GM19395 (cell line): Measurements from ENCODE around the gene CEP128.
A peak's percentile ranks its signal among the peaks of the same experiment; 100 is the strongest.
"Not testable (repeated sequence)": the region's sequence is repeated elsewhere in the genome, so short reads cannot be mapped to it uniquely, and the experiment has no call there.

ENCODE experiments used
- ATAC-seq: cut with Tn5 transposase; IDR thresholded peaks from one replicate; pipeline ENCODE4 v1.9.1; 2021; ENCODE audit warnings: mild to moderate bottlenecking, moderate library complexity; ENCODE audit not compliant: unreplicated experiment

The CEP128 gene

DNA sequence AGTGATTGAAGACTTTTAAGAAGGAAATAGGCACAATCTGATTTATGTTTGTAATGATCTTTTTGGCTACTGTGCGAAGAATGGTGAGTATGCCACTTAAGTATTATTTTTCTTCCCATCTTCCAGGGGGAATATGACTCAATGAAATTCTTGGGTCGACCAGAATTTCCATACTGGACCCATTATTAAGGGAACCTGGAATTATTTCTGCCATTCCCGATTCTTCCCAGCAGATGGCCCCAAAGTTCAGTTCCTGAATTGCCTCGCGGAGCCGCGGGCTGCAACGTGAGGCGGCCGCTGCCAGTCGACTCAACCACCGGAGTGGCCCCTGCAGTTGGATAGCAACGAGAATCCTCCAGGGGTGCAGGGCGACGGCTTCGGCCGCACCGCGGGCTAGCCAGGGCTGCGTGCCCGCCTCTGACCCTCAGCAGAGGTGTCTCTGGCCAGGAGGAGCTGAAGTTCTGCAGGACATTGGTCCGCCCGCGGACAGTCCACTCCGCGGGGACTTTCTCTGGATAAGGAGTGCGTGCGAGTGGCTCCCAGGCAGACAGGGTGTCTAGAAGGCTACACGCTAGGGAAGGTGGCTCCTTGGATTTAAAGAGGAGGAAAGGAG lies 13.3 kb upstream of the CEP128 start:
- ATAC-seq, result peak; percentile 15

DNA sequence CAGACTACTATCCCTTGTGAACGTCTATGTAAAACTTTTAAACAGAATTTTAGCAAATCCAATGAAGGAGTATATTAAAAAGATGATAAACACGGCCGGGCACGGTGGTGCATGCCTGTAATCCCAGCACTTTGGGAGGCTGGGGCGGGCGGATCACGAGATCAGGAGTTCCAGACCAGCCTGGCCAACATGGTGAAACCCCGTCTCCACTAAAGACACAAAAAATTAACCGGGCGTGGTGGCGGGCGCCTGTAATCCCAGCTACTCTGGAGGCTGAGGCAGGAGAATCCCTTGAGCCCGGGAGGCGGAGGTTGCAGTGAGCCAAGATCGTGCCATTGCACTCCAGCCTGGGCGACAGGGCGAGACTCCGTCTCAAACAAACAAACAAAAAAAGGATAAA lies 11.7 kb upstream of the CEP128 start:
- not testable (repeated sequence) for ATAC-seq

DNA sequence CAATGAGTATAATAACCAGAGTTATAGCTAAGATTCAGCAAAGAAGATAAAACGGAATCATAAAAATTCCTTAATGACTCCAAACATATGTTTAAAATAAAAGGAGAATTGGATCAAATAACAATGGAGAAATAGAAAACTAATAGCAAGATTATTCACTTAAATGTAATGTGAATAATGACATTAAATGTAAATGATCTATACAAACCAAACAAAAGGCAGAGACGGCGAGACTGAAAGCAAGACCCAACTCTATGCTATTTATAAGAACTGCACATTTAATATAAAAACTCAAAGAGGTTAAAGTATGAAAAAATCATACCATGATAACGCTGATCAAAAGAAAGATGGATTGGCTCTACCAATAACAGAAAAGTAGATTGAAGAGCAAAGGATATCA lies 10.0 kb upstream of the CEP128 start:
- ATAC-seq, result no peak

DNA sequence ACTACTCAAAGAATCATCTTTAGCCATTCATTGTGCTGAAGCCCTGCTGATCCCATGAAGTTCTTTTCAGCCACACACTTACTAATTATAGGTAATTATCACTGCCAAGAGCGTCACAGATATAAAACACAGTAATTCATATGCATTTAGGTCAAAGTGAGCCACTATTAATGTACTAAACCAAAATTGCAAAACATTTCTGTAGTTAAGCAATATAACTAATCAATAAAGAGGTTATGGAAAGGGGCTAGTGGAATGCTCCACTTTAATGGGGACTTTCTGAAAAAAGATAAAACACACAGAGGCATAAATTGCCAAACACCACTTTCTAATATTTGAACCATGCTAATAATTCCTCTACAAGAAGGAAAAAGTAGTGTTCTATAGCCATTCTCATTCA lies 6.8 kb upstream of the CEP128 start:
- ATAC-seq, result no peak

DNA sequence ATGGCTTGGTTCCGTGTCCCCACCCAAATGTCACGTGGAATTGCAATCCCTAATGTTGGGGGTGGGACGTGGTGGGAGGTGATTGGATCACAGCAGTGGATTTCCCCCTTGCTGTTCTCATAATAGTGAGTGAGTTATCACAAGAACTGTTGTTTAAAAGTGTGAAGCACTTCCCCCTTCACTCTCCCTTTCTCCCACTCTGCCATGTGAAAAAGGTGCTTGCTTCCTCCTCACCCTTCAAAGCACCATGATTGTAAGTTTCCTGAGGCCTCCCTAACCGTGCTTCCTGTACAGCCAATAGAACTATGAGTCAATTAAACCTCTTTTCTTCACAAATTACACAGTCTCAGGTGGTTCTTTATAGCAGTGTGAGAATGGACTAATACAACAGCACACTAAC lies 5.3 kb upstream of the CEP128 start:
- ATAC-seq, result no peak

DNA sequence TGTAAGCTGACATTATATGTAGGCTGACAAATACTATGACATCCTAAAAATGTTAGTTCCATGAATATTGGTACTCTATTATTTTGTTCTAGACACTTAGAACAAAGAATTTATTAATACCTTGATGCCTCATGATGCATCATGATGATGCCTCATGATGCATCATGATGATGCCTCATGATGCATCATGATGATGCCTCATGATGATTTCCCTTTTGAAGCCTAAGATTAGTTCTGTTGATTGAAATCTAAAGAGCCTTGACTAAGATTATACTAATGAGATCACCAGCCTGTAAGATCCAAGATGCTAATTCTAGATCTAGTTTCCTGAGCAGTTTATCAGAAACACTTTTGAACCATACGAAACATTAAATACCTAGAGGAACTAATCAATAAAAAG lies 4.6 kb upstream of the CEP128 start:
- ATAC-seq, result no peak

DNA sequence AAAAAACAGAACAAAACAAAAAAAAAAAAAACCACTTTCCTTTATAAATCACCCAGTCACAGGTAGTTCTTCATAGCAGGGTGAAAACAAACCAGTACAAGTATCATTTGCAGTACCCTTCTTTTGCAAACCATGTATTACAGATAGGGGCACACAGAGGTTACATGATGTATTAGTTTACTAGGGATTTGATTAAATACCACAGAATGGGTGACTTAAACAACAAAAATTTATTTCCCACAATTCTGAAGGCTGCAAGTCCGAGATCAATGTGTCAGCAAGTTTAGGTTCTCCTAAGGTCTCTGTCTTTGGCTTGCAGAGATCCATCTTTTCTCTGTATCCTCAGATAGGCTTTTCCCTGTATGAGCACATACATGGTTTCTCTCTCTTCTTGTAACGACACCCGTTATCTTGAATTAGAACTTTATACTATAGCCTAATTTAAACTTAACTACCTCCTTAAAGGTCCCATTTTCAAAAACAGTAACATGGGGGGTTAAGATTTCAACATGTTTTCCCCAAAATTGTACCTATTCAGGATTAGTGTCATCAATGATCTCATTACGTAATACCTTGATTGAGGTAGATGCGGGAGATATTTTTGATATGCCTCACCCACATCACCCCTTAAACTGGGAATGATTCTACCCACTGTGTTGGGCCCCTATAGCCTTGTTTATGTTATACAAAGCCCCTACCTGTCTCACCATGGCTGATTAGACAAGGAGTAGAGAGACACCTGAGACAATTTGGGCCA lies 3.5 kb upstream of the CEP128 start:
- ATAC-seq, result no peak

DNA sequence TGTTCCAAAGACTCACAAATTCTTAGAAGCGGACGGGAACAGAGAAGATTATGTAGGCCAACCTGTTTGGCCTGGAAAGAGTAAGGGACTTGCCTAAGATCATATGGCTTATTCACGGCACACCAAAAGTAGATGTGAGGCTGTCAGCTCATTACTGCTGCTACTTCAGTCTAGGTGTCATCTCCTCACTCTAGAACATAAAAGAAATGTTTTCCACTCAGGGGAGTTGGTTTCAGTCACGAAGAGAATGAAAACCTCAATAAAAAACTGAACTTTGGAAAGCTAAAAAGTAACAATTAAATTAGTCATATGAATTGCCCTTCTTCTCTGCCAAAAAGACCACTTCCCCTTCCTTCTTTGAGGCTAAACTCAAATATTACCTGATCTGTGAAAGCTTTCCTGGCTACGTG lies 658 bp upstream of the CEP128 start:
- peak; percentile 31 for ATAC-seq

DNA sequence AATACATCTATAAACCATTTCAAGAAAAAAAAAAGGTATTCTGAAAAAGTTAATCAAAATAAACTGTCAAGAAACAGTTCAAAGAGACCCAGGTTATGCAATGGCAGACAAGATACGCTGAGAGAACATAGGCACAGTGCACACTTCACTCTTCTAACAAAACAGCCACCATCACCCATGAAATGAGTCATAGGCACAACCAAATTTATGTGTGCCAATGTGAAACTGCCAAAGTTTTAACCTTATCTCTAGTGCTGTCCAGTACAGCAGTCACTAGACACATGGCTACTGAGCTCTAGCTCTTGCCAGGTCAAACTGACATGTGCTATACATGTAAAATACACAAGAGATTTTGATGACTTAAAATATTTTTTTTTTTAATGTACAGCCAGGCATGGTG lies 1.4 kb downstream of the CEP128 start:
- ATAC-seq, result peak; percentile 23

DNA sequence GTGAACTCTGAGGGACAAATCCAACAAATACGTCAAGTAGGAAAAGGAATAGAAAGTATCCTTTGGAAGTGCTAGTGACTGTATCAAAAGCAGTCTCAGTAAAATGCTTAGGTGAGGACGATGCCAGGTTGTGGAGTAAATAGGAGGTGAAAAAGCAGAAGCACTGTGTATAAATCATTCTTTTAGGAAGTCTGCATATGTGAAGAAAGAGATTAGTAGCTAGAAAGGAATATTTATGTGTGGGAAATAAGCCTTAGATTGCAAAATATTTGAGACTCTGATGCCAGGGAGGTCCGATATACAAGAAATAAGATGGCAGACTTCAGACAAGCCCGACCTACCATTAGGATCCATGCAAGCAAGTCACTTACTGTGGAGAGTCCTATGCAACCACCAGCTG lies 7.9 kb downstream of the CEP128 start:
- no peak for ATAC-seq

DNA sequence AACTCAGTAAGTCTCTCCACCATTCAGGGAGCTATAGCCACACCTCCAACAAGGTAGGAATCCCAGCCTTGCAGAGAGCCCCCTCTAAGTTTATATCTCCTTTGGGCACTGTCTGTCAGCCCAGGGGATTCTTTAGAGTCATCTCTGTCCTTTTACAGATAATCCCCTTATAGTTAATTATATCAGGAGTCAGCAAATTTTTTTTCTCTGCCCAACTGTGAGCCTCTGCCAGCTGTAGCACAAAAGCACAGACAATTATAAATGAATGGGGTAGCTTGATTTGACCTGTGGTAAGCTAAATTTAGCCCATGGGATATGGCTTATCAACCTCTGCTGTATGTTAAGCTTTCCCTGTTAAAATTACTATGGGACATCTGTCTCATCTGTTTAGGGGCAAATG lies 8.3 kb downstream of the CEP128 start:
- ATAC-seq, result no peak

DNA sequence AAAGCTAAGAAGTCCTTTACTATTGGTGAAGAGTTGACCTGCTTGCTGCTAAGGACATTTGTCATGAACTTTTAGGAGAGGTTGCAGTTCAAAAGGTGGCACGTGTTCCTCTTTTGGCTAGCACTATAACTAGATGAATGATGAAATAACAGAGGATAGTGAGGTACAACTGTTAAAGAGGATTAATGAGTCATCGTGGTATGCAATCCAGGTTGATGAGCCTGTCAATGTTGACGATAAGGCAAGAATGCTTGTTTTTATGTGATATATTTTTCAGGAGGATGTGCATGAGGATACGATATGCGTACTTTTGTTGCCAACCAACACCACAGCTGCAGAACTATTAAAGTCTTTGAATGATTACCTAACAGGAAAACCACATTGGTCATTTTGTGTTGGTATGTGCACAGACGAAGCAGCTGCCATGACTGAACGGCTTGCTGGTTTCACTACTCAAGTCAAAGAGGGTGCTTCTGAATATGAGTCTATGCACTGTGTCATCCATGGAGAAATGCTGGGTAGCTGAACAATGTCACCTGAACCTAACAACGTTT lies 10.6 kb downstream of the CEP128 start:
- ATAC-seq, result peak; percentile 98

DNA sequence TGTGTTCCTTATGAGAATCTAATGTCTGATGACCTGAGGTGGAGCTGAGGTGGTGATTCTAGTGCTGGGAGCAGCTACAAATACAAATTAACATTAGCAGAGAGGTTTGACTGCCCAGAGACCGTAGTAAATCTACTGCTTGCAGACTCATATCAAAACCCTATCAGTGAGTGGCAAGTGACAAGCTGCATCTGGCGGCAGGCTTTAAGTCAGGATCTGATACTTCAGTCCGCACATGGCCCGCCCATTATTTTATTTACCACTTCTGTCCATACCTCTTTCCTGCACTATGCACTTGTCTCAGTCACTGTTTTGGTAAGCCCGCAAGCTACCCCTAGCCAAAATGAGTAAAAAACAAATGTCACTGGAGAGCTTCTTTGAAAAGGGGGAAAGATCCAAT lies 11.4 kb downstream of the CEP128 start:
- no peak for ATAC-seq

DNA sequence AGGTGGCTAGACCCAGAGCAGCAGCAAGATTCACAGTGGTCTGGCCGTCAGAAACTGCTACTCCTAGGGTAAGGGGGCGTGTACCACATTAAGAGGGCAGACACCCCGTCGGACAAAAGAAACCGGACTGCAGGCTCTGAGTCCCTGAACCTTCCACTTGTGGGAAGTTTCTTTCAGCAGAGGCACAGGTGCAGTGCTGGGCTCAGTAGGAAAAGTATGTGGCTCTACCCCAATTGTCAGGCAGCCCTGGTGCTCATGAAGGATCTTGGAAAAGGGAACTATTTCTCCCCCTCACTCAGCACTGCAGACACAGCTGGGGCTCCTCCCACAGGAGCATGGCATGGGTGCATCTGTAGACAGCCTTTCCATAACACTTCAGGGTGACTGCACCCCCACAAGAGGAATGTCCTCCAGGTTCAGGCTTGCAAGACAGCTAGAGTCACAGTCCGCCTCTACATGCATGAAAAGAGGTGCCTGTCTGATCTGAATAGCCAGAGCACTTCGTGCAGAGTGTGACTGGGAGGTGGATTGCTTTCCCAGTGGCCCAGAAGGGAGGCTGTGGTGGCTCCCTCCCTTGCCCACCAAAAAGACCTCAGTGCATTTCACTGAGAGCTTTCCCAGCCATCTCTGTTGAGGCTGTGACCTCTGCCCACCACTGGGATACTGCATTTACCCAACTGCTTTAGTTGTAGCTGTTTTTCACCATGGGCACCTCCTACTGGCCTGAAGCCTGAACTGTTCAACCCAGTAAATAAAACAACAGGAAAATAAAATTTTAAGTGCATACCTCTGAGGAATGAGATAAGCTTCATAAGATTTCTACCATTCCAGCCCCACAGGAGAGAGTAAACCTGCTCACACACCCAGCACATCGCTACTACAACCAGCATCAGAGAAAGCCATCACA lies 14.2 kb downstream of the CEP128 start:
- no peak for ATAC-seq

DNA sequence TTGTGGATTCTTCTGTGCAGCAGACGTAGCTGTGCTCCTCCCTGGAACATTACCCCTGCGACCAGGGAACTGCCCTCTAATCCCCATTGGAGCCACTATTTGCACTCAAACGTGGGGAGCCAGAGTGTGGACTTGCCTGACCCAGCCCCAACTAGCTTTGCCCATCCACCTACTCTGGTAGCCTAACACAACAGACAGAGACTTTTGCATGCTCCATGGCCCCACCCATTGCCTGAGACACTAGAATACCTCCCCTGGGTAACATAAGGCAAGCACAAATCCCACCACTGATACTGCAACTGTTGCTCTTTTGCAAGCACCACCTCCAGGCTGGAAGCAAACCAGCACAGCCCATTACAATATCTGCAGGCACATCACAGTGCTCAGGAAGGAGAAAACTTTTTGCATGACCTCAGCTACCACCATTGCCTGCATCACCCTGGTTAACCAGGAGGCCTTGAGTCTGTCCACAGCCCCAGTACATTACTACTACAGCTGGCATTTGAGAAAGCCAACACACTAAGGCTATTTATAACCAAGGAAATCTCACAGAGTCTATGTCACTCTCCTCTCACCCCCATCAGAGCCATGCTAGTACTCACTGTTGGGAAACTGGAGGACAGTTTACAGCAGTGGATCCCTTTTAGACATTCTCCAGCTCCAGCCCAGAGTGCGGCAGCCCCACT lies 15.0 kb downstream of the CEP128 start:
- no peak for ATAC-seq

DNA sequence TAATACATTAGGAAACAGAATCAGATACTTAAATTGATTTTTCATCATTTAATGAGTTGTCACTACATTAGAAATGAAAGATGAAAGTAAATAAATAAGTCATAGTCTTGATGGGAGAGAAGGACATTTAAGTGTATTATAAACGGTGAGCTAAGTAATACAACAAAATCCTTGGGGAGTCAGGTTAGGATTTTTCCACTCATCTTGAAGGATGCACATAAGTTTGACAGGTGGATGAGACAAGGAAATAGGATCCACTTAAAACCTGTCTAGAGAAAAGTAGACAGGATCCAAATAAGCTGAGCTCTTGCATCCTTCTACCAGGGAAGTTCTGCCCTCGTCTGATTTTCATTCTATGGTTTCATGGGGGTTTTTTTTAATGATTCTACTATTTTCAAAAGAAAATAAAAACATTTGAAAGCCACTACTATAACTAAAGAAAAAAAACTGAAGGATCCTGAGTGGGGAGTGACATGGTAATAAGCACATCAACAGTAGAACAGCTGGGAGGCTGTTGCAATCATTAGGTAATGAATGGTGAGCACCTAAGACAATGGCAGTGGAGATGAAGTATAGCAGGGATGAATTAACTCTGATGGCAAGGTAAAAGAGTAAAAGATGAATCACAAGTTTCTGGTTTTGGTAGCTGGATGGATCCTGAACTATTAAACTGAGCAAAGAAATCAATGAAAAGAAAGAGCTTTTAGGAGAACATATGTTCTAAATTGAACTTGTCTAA lies 17.0 kb downstream of the CEP128 start:
- no peak for ATAC-seq

DNA sequence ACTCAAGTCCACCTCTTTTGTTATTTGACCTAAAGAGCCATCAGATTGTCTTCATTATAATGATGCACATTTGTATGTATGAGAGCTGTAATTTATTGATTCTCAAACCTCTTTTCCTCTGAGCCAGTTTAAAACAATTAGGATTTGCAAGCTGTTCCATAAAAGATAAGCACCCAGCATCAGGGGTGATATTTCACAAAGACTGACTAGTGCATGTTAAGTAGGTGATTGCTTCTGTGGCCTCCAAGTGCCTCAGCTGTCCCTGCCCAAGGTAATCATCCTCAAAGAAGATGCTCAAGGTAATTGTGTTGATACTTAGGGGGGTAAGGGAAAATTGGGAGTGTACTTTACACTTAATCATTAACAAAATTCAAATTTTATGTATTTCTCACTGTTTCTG lies 18.2 kb downstream of the CEP128 start:
- no peak for ATAC-seq

DNA sequence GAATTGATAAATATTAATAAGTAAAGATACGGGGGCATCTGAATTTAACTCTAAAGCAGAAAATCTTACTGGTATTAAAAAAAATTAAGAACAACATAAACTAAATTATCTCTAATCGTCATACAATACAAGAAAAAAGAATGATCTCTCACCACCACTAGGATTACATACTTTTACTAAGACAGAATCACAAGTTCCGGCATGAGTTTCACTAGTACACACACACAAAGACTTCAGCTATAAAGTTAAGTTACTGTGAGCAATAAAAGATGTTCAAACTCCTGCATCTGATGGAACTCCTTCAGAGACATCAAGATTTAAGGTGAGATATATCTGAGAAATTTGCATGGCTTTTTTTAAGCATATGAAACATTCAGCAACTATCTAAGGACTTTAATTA lies 21.9 kb downstream of the CEP128 start:
- no peak for ATAC-seq

DNA sequence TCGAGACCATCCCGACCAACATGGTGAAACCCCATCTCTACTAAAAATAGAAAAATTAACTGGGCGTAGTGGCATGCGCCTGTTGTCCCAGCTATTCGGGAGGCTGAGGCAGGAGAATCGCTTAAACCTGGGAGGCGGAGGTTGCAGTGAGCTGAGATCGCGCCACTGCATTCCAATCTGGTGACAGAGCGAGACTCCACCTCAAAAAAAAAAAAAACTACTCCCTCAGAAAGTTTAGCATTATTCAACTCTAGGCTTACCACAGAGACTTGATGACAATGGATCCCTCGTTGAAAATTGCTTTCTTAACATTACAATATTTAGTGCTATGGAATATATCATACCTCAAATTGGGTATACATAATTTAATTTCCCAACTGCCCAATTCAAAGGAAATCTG lies 29.5 kb downstream of the CEP128 start:
- not testable (repeated sequence) for ATAC-seq

DNA sequence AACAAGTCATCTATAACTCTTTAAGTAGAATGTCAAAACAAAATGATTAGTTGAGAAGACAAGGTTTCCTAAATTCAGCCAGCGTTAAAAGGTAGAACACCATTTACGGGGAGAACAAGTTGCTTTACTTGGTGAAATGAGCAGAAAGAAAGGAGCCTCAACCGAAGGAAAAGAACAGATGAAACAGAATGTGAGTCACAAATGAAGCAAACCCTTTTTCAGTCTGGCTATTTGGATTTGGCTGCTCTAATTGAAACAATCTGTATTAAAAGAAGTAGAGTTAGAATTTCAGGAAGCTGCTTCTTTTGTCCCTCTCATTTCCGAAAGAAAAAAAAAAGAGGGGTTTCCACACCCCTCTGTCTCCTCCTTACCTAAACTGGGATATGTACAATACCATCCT lies 34.6 kb downstream of the CEP128 start:
- no peak for ATAC-seq
